ENCODE results near the gene VASH2.

DNA sequence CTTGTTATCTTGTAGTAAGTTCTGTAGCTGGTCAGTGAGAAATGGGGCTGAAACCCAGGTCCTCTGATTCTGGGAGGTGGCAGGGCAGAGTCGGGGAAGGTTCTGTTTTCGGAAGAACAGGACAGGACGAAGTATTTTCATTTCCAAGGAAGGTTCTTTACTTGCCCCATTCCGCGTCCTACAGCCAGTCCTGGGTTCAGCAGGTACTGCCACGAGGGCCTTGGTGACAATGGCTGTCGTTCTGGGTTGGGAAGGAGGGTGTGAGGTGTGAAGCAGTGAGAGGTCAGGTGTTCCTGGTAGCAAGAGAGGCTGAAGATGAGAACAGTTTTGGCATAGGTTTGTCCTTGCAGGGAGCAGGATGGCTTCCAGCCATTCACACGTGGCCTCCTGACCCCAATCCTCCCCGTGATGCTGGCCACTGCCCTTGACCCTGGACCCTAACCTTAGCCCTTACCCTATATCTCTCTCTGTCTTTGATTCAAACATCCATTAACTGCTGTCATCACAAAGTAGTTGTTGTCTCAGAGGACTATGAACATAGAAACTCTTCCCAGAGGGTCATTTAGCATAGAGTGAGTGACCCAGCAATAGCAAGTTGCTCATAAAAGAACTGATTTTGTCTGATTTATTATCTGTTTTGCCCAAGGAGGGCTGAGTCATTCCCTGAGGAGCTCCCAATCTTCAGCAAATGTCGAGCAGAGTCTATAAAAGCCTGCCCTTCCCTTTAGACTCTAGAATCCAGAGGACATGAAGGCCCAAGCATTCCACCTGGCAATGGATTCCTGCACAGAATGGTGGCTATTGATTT is 25.0 kb downstream of the VASH2 start:
- TF ChIP-seq POLR2AphosphoS5 (IDR thresholded peaks at IDR 0.05; ENCODE audit: low read depth, low read length) = no peak
- no peak for TF ChIP-seq POLR2A (IDR thresholded peaks at IDR 0.05; ENCODE audit: low read depth, low read length)
- no peak for TF ChIP-seq SPI1 (IDR thresholded peaks at IDR 0.05; ENCODE audit: low read depth, low read length)
- TF ChIP-seq POU2F2 (IDR thresholded peaks at IDR 0.05; ENCODE audit: low read depth, low read length) = no peak
- no peak for TF ChIP-seq TAF1 (IDR thresholded peaks at IDR 0.05; ENCODE audit: low read depth, low read length)
- TF ChIP-seq PAX5 (IDR thresholded peaks at IDR 0.05; ENCODE audit: insufficient read depth, low read length, severe bottlenecking) = no peak
